Upper lobe of left lung (tissue), 4 donors: ENCODE data around the gene BMAL1.

Experiments used
- CTCF ChIP-seq, 6 experiments: fragments of 450-650 bp in 4 of 6; fragments of 200-600 bp in 2 of 6; sonication (generic) in 2 of 6; IDR thresholded peaks; one replicate each; pipeline ENCODE4 v1.5.1; 2016 to 2019; ENCODE audit warnings: antibody characterized with exemption in 6 of 6
- EP300 ChIP-seq, 4 donors: sonication (generic); formaldehyde crosslinking; IDR thresholded peaks; one replicate each; pipeline ENCODE4 v1.5.1; 2017; ENCODE audit warnings: antibody characterized with exemption in 4 of 4, control low read depth in 2 of 4
- POLR2A ChIP-seq, 4 donors: fragments of 450-650 bp; IDR thresholded peaks; one replicate each; pipeline ENCODE4 v1.5.1; 2016 to 2017; ENCODE audit warnings: antibody characterized with exemption in 4 of 4, mild to moderate bottlenecking in 2 of 4

- TF ChIP-seq CTCF (IDR thresholded peaks at IDR 0.05) (no peak), POLR2A (IDR thresholded peaks at IDR 0.05) (no peak), EP300 (IDR thresholded peaks at IDR 0.05) (no peak)
Measured at GRCh38 chr11:13347901-13348300, 70.3 kb downstream of the BMAL1 start.
